Measurements from ENCODE around the gene PDZD2.
A peak's percentile ranks its signal among the peaks of the same experiment; 100 is the strongest.

The PDZD2 gene

DNA sequence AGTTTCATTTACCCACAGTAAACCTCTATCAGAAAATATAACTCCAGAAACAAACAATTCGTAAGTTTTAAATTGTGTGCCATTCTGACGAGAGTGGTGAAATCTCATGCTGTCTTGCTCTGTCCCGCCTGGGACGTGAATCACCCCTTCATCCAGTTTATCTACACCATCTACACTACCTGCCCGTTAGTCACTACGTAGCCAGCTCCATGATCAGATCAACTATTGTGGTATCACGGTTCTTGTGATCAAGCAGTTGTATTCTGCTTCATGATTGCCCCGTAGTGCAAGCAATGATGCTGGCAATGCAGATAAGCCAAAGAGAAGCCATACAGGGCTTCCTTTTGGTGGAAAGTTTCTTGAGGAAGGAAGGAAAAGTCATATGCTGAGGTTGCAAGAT, 384.9 kb downstream of the PDZD2 start:
- no peak for DNase-seq (ENCODE audit: low spot score)
- Histone ChIP-seq H3K4me3 (no peak overlapping the region), H3K27ac (no peak overlapping the region)
- TF ChIP-seq, protein P1, sequence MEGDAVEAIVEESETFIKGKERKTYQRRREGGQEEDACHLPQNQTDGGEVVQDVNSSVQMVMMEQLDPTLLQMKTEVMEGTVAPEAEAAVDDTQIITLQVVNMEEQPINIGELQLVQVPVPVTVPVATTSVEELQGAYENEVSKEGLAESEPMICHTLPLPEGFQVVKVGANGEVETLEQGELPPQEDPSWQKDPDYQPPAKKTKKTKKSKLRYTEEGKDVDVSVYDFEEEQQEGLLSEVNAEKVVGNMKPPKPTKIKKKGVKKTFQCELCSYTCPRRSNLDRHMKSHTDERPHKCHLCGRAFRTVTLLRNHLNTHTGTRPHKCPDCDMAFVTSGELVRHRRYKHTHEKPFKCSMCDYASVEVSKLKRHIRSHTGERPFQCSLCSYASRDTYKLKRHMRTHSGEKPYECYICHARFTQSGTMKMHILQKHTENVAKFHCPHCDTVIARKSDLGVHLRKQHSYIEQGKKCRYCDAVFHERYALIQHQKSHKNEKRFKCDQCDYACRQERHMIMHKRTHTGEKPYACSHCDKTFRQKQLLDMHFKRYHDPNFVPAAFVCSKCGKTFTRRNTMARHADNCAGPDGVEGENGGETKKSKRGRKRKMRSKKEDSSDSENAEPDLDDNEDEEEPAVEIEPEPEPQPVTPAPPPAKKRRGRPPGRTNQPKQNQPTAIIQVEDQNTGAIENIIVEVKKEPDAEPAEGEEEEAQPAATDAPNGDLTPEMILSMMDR (IDR thresholded peaks at IDR 0.05) = no peak

DNA sequence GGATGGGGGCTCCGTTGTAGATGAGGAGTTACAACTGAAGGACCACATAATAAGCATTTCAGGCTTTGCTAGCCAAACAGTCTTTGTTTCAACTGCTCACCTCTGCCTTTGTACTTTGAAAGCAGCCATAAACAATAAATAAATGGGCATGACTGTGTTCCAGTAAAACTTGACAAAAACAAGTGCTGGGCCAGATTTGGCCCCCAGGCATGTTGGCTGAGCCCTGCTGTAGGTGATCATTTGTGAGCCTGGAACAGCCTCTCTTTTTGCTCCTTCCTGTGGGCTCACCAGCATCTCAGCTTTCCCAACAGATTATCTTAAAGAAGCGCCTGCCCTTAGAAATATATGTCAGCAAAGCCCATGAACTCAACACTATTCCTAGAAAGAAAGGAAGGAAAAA, 385.8 kb downstream of the PDZD2 start:
- no peak for DNase-seq (ENCODE audit: low spot score)
- TF ChIP-seq, protein P1 (IDR thresholded peaks at IDR 0.05) = no peak
- no peak overlapping the region for H3K4me3 ChIP-seq
- H3K27ac ChIP-seq = no peak overlapping the region

DNA sequence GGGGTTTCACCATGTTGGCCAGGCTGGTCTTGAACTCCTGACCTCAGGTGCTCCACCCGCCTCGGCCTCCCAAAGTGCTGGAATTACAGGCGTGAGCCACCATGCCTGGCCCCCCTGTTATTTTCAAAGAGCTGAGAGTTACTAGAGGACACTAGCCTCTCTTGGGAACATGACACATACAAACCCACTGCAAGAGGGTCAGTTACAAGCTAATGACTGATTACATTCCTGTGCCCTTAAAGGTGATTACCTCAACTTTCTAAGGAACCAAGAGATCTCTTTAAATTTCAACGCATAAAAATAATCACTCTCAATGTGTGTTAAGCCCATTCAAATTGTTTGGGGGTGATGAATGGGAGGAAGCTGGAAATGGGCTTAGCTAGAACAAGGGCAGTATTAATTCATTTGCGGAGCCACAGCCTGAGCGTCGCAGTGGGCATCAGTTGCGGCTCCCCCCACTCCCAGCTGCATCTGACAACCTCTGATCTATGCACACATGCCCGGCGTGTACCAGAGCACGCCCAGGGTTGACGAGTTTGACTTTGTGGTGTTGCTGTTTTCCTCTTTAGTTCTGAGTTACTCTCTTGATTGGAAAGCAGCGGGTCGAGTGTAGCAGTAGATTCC, 388.3 kb downstream of the PDZD2 start:
- DNase-seq (ENCODE audit: low spot score) = no peak

DNA sequence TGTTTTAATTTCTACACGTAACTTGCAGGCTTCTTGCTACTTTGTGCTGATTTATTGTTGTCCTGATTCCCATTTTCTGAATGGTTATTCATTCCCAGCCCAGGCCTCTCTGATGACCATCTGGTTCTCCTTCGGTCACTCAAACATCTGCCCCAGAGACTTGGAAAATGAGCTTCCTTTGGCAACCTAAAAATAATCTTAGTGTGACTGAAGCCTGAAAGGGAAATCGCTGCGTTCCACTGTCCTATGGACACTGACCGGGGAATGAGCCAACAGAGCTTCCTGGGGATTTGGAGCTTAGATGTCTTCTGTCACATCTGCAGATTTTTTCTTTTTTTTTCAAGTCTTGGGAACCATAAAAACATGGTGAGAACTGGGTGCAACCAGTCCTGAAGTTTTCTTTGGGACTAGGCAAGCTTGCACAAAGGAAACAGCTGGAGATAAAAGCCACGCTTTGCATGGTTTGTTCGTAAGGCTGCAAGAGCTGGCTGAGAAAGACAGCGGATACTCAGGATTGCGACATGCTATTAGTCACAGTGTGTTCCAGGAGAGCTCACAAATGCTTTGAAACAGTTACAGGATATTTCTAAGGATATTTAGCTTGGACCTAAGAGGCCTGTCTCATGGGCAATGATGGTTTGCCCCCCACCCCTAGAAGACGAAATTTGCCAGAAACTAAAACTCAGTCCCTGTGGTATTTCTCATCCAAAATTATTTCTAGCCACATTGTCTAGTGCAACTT, 389.0 kb downstream of the PDZD2 start:
- H3K27ac ChIP-seq = peak overlapping the region in 1 of 2 donors; percentile 81
- DNase-seq (ENCODE audit: low spot score) = no peak
- H3K4me3 ChIP-seq = peak overlapping the region; percentile 44
- TF ChIP-seq, protein P1 (IDR thresholded peaks at IDR 0.05) = no peak

More for the DNA sequence above, 388.3 kb downstream of the PDZD2 start:
- TF ChIP-seq, protein P1 (IDR thresholded peaks at IDR 0.05) = no peak
- peak overlapping the region; percentile 39 to 81 for H3K27ac ChIP-seq
- peak overlapping the region; percentile 44 for H3K4me3 ChIP-seq

DNA sequence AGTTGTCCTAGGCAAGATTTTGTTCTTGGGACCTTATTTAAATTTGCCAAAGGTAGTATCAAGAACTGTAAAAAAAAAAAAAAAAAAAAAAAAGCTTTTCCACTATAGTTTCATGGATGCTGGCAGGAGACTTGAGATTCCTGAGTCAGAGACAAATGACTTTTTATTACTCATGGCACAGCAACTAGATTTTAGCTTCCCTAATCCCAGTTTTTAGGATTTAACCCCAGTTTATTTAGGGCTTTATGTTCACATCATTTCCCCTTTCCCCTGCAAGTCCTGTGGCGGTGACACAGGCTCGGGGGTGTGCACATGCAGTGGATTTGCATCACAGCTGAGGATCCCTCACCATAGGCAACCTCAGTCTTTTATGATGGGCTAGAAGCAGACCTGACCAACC, 390.3 kb downstream of the PDZD2 start:
- no peak overlapping the region for H3K4me3 ChIP-seq
- TF ChIP-seq, protein P1 (IDR thresholded peaks at IDR 0.05) = no peak
- H3K27ac ChIP-seq = peak overlapping the region in 1 of 2 donors; percentile 76
- no peak for DNase-seq (ENCODE audit: low spot score)

DNA sequence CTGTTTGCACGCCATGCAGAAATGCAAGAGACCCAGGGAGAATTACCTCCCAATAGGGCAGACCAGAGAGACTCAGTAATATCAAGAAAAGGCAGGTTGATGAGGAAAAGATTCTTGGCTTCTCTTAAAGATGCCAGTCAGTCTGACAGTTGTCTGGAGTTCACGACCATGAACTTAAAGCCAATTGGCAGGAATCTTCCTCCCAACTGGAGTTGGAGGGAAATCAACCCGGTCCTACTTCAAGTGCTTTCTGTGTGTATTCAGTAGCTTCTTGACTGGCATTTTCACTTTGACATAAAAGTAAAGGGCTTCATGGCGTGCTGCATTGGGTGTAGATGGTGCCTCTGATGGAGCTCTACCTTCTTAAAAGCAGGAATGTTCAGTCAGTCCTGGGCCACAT, 390.9 kb downstream of the PDZD2 start:
- H3K4me3 ChIP-seq = no peak overlapping the region
- H3K27ac ChIP-seq = peak overlapping the region in 1 of 2 donors; percentile 60
- TF ChIP-seq, protein P1 (IDR thresholded peaks at IDR 0.05) = no peak
- no peak for DNase-seq (ENCODE audit: low spot score)

DNA sequence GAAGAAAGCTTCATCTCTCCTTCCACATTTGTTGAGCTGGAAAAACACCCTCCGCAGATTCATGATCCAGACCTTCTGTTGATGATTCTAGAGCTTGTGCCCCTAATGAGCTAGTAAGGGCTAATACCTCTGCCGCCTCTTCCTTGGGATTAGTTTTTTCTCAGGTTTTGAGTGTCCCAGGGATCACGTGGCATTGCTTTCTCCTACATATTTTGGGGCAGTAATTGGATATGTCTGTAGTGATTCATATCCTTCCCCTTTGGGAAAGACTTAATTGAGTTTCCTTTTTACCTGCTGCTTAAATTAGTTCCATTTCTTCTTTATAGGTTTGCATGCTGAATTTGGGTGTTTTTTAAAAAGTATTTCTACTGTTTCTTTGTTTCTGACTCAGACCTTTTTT, 391.3 kb downstream of the PDZD2 start:
- DNase-seq (ENCODE audit: low spot score) = no peak
- TF ChIP-seq, protein P1 (IDR thresholded peaks at IDR 0.05) = no peak
- Histone ChIP-seq H3K4me3 (no peak overlapping the region), H3K27ac (peak overlapping the region in 1 of 2 donors; percentile 60)
